Central memory CD4-positive, alpha-beta T cell (primary cell): ENCODE data around the gene SLN.

Source experiments
- DNase-seq: peaks from one replicate; pipeline ENCODE4 v3.0.0; 2022

SLN gene

GRCh38 chr11:107719073-107719472 lies 7.2 kb upstream of the SLN start:
- DNase-seq, result no peak

DNA sequence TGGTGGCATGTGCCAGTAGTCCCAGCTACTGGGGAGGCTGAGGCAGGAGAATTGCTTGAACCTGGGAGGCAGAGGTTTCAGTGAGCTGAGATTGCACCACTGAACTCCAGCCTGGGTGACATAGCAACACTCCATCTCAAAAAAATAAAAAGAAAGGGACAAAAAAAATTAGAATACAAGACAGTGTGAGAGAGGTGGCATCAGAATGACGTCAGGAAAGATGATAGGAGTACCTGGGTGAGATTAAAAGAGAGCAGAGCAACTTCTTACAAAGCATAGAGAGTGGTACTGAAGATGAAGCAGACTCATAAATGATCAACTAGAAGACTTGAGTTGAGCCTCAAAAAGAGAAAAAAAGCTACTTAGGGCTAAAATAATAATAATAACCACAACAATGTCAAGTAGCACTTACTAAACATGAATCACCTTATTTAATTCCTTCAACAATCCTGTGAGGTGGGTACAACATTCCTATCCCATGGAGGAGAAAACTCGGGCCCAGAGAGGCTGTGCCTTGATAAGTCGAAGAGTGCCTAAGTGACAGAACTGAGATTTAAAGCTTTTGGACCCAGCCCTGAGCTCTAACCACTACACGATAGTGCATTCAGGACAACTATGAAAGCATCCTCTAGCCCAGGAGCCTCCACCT lies 5.2 kb upstream of the SLN start:
- DNase-seq, result no peak

GRCh38 chr11:107713009-107713408 lies 1.2 kb upstream of the SLN start:
- DNase-seq, result no peak

- DNase-seq, result no peak
Observed at GRCh38 chr11:107710301-107710700, 1.6 kb downstream of the SLN start.

DNA sequence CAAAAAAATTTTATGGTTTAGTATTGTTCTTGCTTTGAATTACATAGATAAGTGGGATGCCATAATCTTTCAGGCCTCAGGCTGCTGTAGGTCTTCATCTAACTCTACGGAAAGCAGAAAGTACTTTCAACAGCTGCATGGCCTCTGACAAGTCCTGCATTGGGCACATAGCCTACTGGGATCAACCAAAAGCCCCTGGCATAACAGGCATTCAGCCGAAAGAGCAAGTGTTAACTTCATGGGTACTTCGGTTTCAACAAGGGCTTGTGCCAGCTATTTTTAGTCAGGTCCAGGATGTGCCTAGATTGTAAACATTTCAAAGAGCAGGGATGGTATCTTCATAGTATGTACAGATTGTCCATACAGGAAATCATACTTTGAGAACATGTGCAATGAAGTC lies 3.1 kb downstream of the SLN start:
- DNase-seq, result no peak

- no peak for DNase-seq
Observed at GRCh38 chr11:107707807-107708206, 4.0 kb downstream of the SLN start.

DNA sequence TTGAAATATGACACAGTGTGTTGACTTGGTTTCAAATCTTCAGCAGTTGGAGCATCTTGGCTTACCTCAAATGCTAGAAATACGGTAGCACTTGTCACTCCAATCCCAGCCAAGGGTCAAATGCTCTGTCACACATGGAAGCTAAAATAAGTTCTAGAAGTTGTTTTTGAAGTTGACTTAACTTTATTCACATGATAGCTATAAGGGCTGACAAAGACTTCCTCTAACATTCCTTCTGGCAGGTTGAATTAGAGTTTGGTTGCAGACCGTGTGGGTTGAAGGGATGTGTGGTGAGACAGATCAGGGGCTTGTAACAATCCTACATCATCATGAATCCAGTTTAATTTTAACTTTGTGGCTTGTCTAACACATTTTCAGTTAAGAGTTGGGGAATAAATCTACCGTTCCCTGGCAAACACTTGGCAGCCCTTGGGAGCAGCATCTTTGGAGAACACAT lies 4.6 kb downstream of the SLN start:
- DNase-seq, result no peak

DNA sequence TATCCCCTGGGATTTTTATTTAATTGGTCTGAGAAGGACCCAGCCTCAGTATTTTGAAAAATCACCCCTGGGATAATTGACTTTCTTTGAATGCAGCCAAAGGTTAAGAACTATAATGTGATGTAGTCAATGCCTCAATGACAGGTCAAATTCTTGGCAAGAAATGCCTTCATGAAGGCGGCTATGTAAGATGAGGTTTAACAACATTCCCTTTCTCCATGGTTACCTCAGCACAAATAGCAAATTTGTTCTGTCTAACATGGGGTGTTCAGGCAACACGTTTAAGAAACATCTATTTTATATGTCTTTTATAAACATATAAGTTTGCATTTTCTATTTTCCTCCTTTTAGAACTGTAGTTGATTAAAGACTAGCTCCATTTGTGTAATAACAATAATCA lies 5.3 kb downstream of the SLN start:
- DNase-seq, result no peak

DNA sequence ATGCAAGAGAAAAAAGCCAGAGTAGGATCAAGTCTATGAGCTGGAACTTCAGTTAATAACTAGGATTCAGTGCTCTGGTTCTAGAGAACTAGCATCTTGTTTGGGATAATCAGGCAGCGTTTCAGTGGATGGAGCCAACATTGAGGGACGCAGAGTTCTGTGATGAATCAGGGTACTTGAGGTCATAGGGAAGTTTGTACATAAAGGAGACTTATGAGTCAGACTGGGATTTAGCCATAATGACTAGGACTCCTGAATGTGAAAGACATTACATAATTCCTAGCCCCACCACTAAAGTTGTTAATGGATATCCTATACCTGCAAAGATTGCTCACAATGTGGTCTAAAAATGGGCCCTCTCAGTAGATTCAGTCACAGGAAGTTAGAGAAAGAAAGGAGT lies 6.8 kb downstream of the SLN start:
- DNase-seq, result no peak

- DNase-seq, result no peak
Observed at GRCh38 chr11:107704451-107704850, 7.4 kb downstream of the SLN start.

DNA sequence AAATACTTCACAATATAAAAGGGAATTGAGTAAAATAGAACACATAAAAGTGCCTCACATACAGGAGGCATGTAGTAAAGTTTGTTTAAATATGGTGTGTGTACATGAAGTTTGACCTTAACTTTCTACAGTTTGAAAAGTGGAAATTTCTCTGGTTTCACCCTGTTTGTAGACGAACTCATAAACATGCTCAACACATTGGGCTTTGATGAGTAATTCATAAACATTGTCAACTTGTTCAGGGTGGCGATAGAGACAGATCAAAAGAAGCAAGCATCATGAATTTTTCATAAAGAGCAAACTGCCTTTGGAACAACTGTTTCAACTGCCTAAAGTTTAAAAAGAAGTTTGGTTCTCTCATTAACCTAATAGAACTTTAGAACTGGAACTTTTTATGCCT lies 9.1 kb downstream of the SLN start:
- no peak for DNase-seq

DNA sequence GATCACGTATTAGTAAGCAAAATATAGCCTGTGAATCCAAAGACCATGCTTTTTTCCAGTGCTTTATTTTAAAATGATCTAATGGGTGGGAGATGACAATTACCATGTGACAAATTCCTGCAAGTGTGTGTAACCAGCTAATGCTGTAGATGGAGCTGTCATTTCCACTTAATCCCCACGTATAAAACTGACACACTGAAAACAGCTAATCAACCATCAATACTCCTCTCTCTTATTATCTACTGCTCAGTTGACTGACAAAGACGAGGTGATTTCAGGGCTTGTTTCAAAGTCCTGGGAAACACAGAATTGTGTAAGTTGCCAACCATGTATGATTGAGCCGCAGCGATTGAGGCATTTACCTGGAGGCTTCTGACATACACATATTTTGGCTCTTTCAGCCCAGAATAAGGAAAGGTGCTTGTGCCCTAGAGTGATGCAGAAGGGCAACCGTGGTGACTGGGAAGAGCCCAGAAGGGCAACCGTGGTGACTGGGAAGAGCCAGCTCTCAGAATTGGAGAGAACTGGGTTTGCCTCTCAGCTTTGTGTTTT lies 9.7 kb downstream of the SLN start:
- DNase-seq, result no peak

DNA sequence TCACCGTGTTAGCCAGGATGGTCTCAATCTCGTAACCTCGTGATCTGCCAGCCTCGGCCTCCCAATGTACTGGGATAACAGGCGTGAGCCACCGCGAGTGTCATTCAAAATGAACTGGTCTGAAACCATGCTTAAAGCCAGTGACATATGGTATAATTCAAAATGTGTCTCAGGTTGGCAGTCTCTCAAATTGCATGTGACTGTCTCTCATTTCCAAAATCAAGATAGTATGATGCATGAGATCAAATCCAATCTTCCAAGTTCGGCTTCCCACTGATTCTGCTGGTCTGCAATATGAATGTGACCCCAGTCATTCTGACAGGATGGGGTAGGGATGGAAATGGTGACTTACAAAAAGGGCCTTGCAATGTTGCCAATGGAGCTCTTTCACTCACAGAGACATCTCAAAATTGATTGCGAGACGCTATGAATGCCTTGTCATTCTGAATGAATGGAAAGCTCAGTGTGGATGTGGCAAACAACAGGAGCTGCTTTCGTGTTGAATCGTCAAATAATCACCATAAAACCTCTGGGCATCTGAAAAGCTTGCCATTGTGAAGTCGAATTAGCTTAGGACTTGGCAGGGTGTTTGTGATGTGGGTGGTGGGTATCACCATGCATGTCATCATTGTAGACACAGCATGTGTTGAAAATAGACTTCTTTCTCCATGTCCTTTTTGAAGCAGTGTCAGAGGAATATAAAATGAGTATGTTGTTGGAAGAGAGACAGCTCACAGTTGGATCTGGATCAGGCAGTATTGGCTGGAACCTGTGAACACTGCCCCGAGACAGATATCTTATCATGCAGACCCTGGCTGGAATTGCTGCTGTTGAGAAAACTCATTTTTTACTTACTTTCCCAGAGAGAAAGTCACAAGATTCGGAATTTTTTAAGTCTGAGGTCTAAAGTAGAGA lies 12.2 kb downstream of the SLN start:
- no peak for DNase-seq

DNA sequence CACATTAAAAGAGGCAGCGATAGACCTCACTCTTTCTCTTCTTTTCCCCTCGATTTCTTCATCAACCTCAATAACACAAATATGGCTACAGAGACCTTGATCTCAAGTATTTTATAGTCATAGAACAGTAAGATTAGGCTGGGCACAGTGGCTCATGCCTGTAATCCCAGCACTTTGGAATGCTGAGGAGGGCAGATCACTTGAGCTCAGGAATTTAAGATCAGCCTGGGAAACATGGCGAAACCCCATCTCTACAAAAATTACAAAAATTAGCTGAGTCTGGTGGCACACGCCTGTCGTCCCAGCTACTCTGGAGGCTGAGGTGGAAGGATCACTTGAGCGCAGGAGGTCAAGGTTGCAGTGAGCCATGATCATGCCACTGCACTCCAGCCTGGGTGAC lies 14.6 kb downstream of the SLN start:
- DNase-seq, result no peak

- no peak for DNase-seq
Observed at GRCh38 chr11:107696140-107696539, 15.7 kb downstream of the SLN start.

DNA sequence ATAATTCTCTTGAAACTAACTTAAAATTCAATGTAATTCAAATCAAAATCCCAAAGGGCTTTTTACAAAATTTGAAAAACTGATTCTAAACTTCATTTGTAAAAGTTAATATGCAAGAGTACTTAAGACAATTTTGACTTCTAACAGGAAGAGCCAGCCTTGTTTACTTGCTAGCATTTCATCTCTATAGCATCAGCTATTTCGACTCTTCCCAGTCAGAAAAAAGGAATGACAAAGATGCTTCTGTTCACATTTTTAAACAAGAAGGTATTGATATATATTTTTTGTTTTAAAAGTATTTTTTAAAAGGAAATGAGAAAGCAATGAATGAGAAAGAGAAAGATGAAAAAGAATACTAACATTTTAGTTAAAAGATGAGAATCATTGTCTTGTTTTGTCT lies 16.4 kb downstream of the SLN start:
- DNase-seq, result no peak

GRCh38 chr11:107691000-107691750 lies 20.7 kb downstream of the SLN start:
- DNase-seq, result no peak

DNA sequence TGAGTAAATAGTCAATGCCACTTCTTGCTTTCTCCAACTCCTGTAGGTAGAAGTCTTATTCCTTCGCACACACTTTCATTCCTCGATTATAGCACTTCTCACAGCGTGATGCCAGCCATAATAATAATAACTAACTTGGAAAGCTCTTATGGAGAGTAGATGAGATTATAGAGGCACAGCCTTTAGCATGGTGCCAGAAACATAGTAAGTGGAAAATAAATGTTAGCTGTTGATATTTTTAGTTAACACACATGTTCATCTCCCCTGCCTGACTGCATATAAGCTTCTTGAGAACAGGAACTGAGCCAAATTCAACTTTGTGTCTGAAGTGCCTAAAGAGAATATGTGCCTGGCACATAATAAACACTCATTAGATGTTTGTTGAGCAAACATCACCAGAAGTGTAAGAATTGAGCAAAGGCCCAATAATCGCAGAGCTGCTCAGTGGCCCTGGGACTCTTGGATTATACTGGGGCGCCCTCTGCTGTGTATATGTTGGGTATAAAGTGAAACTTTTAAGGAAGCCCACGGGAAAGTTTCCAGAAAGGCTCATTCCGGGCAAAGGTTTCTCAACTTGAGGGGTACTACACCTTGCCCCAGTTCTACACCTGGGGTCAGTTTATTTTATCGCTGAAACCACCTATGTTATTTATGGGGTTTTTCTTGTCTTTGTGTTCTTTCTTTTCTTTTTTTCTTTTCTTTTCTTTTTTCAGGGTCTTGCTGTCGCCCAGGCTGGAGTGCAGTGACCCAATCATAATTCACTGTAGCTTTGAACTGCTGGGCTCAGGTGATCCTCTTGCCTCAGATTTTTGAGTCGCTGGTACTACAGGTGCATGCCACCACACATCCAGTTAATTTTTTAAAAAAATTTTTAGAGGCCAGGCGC lies 22.3 kb downstream of the SLN start:
- DNase-seq, result peak; percentile 34

- DNase-seq, result no peak
Observed at GRCh38 chr11:107688322-107688918, 23.4 kb downstream of the SLN start.

DNA sequence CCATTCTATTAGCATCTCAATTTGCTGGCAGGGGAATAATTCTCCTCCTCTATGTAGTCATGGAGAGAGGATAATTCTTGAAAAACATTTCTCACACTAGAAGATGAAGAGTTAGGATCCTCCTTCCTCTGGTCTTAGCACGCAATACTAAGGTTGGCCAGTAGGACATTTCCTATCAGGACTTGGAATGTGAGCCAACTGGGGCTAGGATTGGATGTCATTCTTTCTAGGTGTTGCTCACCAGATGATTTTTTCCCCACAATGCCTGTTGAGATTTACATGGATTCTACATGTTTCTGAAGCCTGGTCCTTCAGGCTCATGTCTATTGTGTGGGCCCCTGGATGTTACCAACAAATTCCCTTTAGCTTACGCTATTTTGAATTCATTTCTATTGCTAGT lies 28.0 kb downstream of the SLN start:
- DNase-seq, result no peak

DNA sequence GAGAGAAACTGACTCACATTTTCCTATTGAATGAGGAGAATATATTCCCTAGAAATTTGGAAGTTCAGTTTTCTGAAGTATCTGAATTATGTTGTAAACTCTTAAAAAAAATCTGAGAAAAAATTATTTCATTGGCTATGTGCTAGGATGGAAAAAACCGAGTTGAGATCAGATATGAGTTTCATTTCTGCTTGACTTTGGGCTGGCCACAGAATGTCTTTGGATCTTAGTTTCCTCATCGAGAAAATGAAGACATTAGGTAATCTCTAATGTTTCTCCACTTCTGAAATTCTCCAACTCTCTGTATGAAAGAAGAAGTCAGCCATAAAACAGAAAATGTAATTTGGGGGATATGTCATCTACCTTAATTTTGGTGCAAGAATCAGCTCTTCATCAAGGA lies 28.8 kb downstream of the SLN start:
- no peak for DNase-seq

DNA sequence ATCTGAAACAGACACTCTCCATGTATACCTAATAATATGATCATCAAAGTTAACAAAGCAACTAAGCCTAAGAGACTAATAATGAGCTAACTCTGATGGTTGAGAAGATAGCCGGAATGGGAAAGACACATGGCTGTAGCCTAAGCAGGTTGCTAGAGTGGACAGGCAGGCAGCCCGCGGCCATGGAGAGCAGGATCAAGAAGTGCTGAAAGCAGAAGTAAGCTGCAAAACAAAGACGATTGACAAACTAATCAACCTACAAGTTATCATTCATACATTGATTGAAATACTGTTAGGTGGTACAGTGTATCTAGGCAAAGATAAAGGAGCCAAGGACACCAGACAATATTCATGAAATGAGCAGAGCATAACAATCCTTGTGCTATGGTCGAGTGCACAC lies 29.3 kb downstream of the SLN start:
- DNase-seq, result no peak
